Astrocyte (in vitro differentiated cells and primary cell): Measurements from ENCODE around the gene GIPC3. TPM values are rescaled to one million over a fixed set of nuclear protein-coding genes. Genes with fewer than 3 reads are reported as not detected.
"Not testable (repeated sequence)": the region's sequence is repeated elsewhere in the genome, so short reads cannot be mapped to it uniquely, and the experiment has no call there.

ENCODE experiments used
- DNase-seq: peaks from one replicate; pipeline ENCODE4 v3.0.0-alpha.2; 2010; ENCODE audit warnings: low read depth
- FAIRE-seq: peaks from 2 replicates; lab custom pipeline; 2011; peaks lifted over from hg19 to GRCh38; lab: Jason Lieb, UNC
- H2AFZ ChIP-seq: 2 replicates; pipeline ENCODE4 v1.6.0; 2012; ENCODE audit warnings: low read depth, low read length, inconsistent platforms
- H3K27ac ChIP-seq: 2 replicates; pipeline ENCODE4 v1.5.1; 2011; ENCODE audit warnings: low read depth, low read length, inconsistent platforms
- H3K27me3 ChIP-seq: 2 replicates; pipeline ENCODE4 v1.6.0; 2011; ENCODE audit warnings: low read length, inconsistent platforms; ENCODE audit not compliant: insufficient read depth
- H3K36me3 ChIP-seq: 2 replicates; pipeline ENCODE4 v1.5.1; 2011; ENCODE audit warnings: low read length, inconsistent platforms; ENCODE audit not compliant: insufficient read depth
- H3K4me1 ChIP-seq: 2 replicates; pipeline ENCODE4 v1.5.1; 2011; ENCODE audit warnings: low read length, inconsistent platforms; ENCODE audit not compliant: insufficient read depth
- H3K4me2 ChIP-seq: 2 replicates; pipeline ENCODE4 v1.6.0; 2012; ENCODE audit warnings: low read length, inconsistent platforms
- H3K4me3 ChIP-seq: 2 replicates; pipeline ENCODE4 v1.5.1; 2011; ENCODE audit warnings: low read depth, mild to moderate bottlenecking, low read length, inconsistent platforms; ENCODE audit not compliant: insufficient read depth
- H3K79me2 ChIP-seq: 2 replicates; pipeline ENCODE4 v1.6.0; 2012; ENCODE audit warnings: mild to moderate bottlenecking, low read length, inconsistent platforms; ENCODE audit not compliant: insufficient read depth
- H3K9ac ChIP-seq: 2 replicates; pipeline ENCODE4 v1.6.0; 2012; ENCODE audit warnings: mild to moderate bottlenecking, low read length, inconsistent platforms
- H3K9me3 ChIP-seq: 2 replicates; pipeline ENCODE4 v1.5.1; 2012; ENCODE audit warnings: low read depth, mild to moderate bottlenecking, low read length, inconsistent platforms; ENCODE audit not compliant: insufficient read depth
- H4K20me1 ChIP-seq: 2 replicates; pipeline ENCODE4 v1.6.0; 2012; ENCODE audit warnings: low read length, inconsistent platforms; ENCODE audit not compliant: insufficient read depth
- H3K27ac Mint-ChIP-seq: one replicate; pipeline ENCODE4 v1.8.0; 2021; ENCODE audit warnings: mild to moderate bottlenecking, mixed read lengths; ENCODE audit not compliant: unreplicated experiment
- H3K27me3 Mint-ChIP-seq: one replicate; pipeline ENCODE4 v1.8.0; 2021; ENCODE audit warnings: low read depth, mixed read lengths; ENCODE audit not compliant: unreplicated experiment
- H3K36me3 Mint-ChIP-seq: one replicate; pipeline ENCODE4 v1.8.0; 2021; ENCODE audit warnings: low read depth, mixed read lengths; ENCODE audit not compliant: unreplicated experiment
- H3K4me1 Mint-ChIP-seq: one replicate; pipeline ENCODE4 v1.8.0; 2021; ENCODE audit warnings: low read depth, mixed read lengths; ENCODE audit not compliant: unreplicated experiment
- H3K4me3 Mint-ChIP-seq: one replicate; pipeline ENCODE4 v1.8.0; 2021; ENCODE audit warnings: mild to moderate bottlenecking, moderate library complexity, mixed read lengths; ENCODE audit not compliant: unreplicated experiment
- H3K9me3 Mint-ChIP-seq: one replicate; pipeline ENCODE4 v1.8.0; 2021; ENCODE audit warnings: mild to moderate bottlenecking, mixed read lengths; ENCODE audit not compliant: unreplicated experiment
- EZH2 ChIP-seq: IDR thresholded peaks from 2 replicates; pipeline ENCODE4 v1.6.1; 2012; ENCODE audit warnings: mild to moderate bottlenecking, low read length, inconsistent platforms; ENCODE audit not compliant: insufficient read depth
- total RNA-seq: library from RNA; stranded (reverse); gene quantifications from 2 replicates; pipeline ENCODE4 v1.2.1, GENCODE V29; 2021
- TF ChIP-seq, protein P1 (sequence below): IDR thresholded peaks from 2 replicates; pipeline ENCODE4 v1.5.1; 2011; ENCODE audit warnings: low read depth, mild to moderate bottlenecking, inconsistent platforms, low read length, moderate library complexity; ENCODE audit not compliant: insufficient read depth

The GIPC3 gene
- total RNA-seq, 1 donor from 2014 or later: 0.09 TPM

DNA sequence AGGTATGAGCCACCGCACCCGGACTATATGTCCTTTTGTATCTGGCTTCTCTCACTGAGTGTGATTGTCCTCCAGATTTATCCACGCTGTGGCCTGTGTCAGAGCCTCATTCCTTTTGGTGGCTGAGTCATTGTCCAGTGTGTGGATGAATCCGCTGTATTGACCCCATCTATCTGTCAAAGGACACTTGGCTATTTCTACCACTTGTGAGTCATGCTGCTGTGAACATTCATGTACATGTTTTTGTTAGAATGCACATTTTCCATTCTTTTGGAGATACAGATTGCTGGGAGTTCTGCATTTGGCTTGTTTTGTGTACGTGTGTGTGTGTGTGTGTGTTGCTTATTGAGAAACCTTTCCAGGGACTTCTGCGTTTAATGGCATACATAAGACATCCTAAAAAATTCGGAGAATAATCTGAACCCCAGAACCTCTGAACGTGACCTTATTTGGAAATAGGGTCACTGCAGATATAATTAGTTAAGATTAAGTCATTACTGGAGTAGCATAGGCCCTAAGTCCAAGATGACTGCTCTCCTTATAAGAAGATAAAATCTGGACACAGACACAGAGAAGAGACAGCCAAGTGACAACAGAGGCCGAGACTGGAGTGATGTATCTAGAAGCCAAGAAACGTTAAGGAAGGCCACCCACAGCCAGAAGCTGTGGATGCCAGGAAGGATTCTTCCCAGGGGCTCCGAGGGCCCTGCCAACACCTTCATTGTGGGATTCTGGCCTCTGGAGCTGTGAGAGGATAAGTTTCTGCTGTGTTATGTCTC lies 4.9 kb upstream of the GIPC3 start:
- peak overlapping the region; percentile 61 for H3K4me2 ChIP-seq
- peaks cover 3% of the 10 kb centered on the region for H3K36me3 ChIP-seq
- H3K79me2 ChIP-seq: no peaks in the 10 kb centered on the region
- FAIRE-seq (peak; percentile 97), DNase-seq (peak; percentile 97)
- H2AFZ ChIP-seq: no peak overlapping the region
- Mint-ChIP-seq H3K4me1 (peaks cover 12% of the 10 kb centered on the region), H3K9me3 (no peaks in the 10 kb centered on the region), H3K36me3 (peaks cover 3% of the 10 kb centered on the region), H3K27me3 (peaks cover 9% of the 10 kb centered on the region), H3K4me3 (peak overlapping the region; percentile 22), H3K27ac (no peak overlapping the region)
- peaks cover 8% of the 10 kb centered on the region for H4K20me1 ChIP-seq
- H3K4me1 ChIP-seq: peaks cover 24% of the 10 kb centered on the region
- H3K9me3 ChIP-seq: no peaks in the 10 kb centered on the region
- peak overlapping the region; percentile 58 for H3K27ac ChIP-seq
- TF ChIP-seq, protein P1, sequence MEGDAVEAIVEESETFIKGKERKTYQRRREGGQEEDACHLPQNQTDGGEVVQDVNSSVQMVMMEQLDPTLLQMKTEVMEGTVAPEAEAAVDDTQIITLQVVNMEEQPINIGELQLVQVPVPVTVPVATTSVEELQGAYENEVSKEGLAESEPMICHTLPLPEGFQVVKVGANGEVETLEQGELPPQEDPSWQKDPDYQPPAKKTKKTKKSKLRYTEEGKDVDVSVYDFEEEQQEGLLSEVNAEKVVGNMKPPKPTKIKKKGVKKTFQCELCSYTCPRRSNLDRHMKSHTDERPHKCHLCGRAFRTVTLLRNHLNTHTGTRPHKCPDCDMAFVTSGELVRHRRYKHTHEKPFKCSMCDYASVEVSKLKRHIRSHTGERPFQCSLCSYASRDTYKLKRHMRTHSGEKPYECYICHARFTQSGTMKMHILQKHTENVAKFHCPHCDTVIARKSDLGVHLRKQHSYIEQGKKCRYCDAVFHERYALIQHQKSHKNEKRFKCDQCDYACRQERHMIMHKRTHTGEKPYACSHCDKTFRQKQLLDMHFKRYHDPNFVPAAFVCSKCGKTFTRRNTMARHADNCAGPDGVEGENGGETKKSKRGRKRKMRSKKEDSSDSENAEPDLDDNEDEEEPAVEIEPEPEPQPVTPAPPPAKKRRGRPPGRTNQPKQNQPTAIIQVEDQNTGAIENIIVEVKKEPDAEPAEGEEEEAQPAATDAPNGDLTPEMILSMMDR: no peak
- no peak for TF ChIP-seq EZH2
- peak overlapping the region; percentile 22 for H3K9ac ChIP-seq
- no peaks in the 10 kb centered on the region for H3K27me3 ChIP-seq
- no peak overlapping the region for H3K4me3 ChIP-seq

DNA sequence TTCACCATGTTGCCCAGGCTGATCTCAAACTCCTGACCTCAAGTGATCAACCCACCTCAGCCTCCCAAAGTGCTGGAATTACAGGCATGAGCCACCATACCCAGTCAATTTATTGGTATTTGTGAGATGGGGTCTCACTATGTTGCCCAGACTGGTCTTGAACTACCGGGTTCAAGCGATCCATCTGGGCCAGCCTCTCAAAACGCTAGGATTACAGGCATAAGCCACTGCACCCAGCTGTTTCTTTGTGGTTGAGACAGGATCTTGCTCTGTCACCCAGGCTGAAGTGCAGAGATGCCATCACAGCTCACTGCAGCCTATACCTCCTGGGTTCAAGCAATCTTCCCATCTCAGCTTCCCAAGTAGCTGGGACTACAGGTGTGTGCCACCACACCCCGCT lies 3.5 kb upstream of the GIPC3 start:
- DNase-seq, H3K27ac Mint-ChIP-seq, H3K9me3 ChIP-seq, H3K4me3 ChIP-seq, H3K36me3 ChIP-seq, H3K27me3 Mint-ChIP-seq, H3K36me3 Mint-ChIP-seq, H3K4me3 Mint-ChIP-seq, FAIRE-seq, H2AFZ ChIP-seq, H3K9me3 Mint-ChIP-seq, H4K20me1 ChIP-seq, H3K4me2 ChIP-seq, H3K79me2 ChIP-seq, H3K27me3 ChIP-seq, H3K9ac ChIP-seq, H3K27ac ChIP-seq: not testable (repeated sequence)
- peaks cover 19% of the 10 kb centered on the region for H3K4me1 ChIP-seq
- H3K4me1 Mint-ChIP-seq: peaks cover 11% of the 10 kb centered on the region

DNA sequence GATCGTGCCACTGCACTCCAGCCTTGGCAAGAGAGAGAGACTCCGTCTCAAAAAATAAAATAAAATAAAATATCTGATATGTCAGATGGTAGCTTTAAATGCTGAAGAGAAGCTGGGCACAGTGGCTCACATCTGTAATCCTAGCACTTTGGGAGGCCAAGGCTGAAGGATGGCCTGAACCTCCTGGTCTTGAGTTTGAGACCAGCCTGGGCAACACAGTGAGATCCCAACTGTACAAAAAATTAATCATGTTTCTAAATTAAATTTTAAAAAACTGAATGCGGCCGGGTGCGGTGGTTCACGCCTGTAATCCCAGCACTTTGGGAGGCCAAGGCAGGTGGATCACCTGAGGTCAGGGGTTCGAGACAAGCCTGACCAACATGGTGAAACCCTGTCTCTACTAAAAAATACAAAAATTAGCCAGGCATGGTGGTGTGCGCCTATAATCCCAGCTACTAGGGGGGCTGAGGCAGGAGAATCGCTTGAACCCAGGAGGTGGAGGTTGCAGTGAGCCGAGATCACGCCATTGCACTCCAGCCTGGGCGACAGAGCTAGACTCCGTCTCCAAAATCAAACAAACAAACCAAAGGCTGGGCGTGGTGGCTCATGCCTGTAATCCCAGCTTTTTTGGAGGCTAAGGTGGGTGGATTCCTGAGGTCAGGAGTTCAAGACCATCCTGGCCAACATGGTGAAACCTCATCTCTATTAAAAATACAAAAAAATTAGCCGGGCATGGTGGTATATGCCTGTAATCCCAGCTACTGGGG lies 1.1 kb upstream of the GIPC3 start:
- H3K36me3 ChIP-seq, H2AFZ ChIP-seq, H3K4me2 ChIP-seq, DNase-seq, H3K9me3 Mint-ChIP-seq, H3K4me3 Mint-ChIP-seq, H3K9ac ChIP-seq, H3K4me3 ChIP-seq, H3K27ac Mint-ChIP-seq, H3K79me2 ChIP-seq, H3K9me3 ChIP-seq, FAIRE-seq, H3K27me3 ChIP-seq, H3K27ac ChIP-seq, H4K20me1 ChIP-seq, H3K36me3 Mint-ChIP-seq: not testable (repeated sequence)
- Mint-ChIP-seq H3K27me3 (peaks cover 13% of the 10 kb centered on the region), H3K4me1 (peaks cover 11% of the 10 kb centered on the region)
- peaks cover 19% of the 10 kb centered on the region for H3K4me1 ChIP-seq
